HCT116 (cell line): ENCODE measurements around the gene CELA2A.
"Not testable (repeated sequence)": the region's sequence is repeated elsewhere in the genome, so short reads cannot be mapped to it uniquely, and the experiment has no call there.

ENCODE experiments used
- CBX3 ChIP-seq: IDR thresholded peaks from 2 replicates; pipeline ENCODE4 v1.6.1; 2012; ENCODE audit warnings: low read depth
- CEBPB ChIP-seq: IDR thresholded peaks from 2 replicates; pipeline ENCODE4 v1.6.1; 2012; ENCODE audit warnings: low read depth
- EZH2 ChIP-seq: fragments of 200-600 bp; sonication (generic); IDR thresholded peaks from 2 replicates; pipeline ENCODE4 v1.6.1; 2017; ENCODE audit warnings: antibody characterized with exemption, mixed run types
- POLR2A ChIP-seq: IDR thresholded peaks from 2 replicates; pipeline ENCODE4 v1.7.0; 2011; ENCODE audit warnings: borderline replicate concordance; ENCODE audit not compliant: insufficient read depth, insufficient read length; ENCODE audit errors: extremely low read depth
- RAD21 ChIP-seq: IDR thresholded peaks from 2 replicates; pipeline ENCODE4 v1.6.1; 2012; ENCODE audit warnings: low read depth, mild to moderate bottlenecking
- SIN3A ChIP-seq: IDR thresholded peaks from 2 replicates; pipeline ENCODE4 v1.6.1; 2012; ENCODE audit warnings: low read depth
- SP1 ChIP-seq: IDR thresholded peaks from 2 replicates; pipeline ENCODE4 v1.6.1; 2012; ENCODE audit warnings: low read depth
- TCF7L2 ChIP-seq: IDR thresholded peaks from 2 replicates; pipeline ENCODE4 v1.7.0; 2011; ENCODE audit warnings: borderline replicate concordance, inconsistent platforms; ENCODE audit not compliant: insufficient read depth, insufficient read length; ENCODE audit errors: extremely low read depth
- ZFX ChIP-seq: fragments of 450-650 bp; IDR thresholded peaks from 2 replicates; pipeline ENCODE4 v1.6.1; 2017
- TF ChIP-seq, protein P1 (sequence below), 3 experiments: fragments of 200-600 bp in 1 of 3; sonication (generic) in 1 of 3; IDR thresholded peaks in 2 of 3; conservative IDR thresholded peaks in 1 of 3; 2 replicates each; pipeline ENCODE4 v1.5.1; 2012 to 2017; ENCODE audit warnings: low read depth in 2 of 3, low read length in 2 of 3, antibody characterized with exemption in 1 of 3, borderline replicate concordance in 1 of 3, control low read depth in 1 of 3, mild to moderate bottlenecking in 1 of 3, mixed read lengths in 1 of 3, mixed run types in 1 of 3, moderate library complexity in 1 of 3; ENCODE audit not compliant: insufficient read depth in 1 of 3
- TF ChIP-seq, protein P2 (sequence below): IDR thresholded peaks from 2 replicates; pipeline ENCODE4 v1.6.1; 2012
- TF ChIP-seq, protein P3 (sequence below): IDR thresholded peaks from 2 replicates; pipeline ENCODE4 v1.6.1; 2011; ENCODE audit warnings: mild to moderate bottlenecking, low read length, moderate library complexity; ENCODE audit not compliant: insufficient replicate concordance; ENCODE audit errors: extremely low read depth

DNA sequence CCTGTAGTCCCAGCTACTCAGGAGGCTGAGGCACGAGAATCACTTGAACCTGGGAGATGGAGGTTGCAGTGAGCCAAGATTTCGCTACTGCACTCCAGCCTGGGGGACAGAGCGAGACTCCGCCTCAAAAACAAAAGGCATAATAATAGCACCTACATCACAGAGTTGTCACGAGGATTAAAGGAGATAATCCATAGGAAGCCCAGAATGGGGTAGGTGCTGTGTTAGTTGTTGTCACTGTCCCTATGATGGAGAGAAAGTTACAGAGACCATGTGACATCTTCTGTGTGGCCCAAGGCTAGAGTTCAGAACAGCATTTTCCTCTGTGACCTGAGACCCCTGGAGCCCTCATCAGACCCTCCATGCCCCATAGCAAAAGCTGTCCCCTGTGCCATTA is 7.4 kb downstream of the CELA2A start:
- TF ChIP-seq SP1, CEBPB, POLR2A, CBX3, TCF7L2, SIN3A, RAD21, EZH2, ZFX: not testable (repeated sequence)
- TF ChIP-seq, protein P1, sequence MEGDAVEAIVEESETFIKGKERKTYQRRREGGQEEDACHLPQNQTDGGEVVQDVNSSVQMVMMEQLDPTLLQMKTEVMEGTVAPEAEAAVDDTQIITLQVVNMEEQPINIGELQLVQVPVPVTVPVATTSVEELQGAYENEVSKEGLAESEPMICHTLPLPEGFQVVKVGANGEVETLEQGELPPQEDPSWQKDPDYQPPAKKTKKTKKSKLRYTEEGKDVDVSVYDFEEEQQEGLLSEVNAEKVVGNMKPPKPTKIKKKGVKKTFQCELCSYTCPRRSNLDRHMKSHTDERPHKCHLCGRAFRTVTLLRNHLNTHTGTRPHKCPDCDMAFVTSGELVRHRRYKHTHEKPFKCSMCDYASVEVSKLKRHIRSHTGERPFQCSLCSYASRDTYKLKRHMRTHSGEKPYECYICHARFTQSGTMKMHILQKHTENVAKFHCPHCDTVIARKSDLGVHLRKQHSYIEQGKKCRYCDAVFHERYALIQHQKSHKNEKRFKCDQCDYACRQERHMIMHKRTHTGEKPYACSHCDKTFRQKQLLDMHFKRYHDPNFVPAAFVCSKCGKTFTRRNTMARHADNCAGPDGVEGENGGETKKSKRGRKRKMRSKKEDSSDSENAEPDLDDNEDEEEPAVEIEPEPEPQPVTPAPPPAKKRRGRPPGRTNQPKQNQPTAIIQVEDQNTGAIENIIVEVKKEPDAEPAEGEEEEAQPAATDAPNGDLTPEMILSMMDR (IDR thresholded peaks at IDR 0.05 in 2 of 3, conservative IDR thresholded peaks at IDR 0.05 in 1 of 3; ENCODE audit: borderline replicate concordance in 1 of 3, insufficient read depth in 1 of 3, low read depth in 2 of 3, low read length in 2 of 3), result not testable (repeated sequence)
- TF ChIP-seq, protein P2, sequence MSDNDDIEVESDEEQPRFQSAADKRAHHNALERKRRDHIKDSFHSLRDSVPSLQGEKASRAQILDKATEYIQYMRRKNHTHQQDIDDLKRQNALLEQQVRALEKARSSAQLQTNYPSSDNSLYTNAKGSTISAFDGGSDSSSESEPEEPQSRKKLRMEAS, result not testable (repeated sequence)
- TF ChIP-seq, protein P3, sequence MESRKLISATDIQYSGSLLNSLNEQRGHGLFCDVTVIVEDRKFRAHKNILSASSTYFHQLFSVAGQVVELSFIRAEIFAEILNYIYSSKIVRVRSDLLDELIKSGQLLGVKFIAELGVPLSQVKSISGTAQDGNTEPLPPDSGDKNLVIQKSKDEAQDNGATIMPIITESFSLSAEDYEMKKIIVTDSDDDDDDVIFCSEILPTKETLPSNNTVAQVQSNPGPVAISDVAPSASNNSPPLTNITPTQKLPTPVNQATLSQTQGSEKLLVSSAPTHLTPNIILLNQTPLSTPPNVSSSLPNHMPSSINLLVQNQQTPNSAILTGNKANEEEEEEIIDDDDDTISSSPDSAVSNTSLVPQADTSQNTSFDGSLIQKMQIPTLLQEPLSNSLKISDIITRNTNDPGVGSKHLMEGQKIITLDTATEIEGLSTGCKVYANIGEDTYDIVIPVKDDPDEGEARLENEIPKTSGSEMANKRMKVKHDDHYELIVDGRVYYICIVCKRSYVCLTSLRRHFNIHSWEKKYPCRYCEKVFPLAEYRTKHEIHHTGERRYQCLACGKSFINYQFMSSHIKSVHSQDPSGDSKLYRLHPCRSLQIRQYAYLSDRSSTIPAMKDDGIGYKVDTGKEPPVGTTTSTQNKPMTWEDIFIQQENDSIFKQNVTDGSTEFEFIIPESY, result not testable (repeated sequence)
